ENCODE measurements around the gene SKIC8. TPM values are rescaled to one million over a fixed set of nuclear protein-coding genes. Genes with fewer than 3 reads are reported as not detected.

SKIC8 gene
- total and polyA plus RNA-seq, 2 donors from 2014 or later, result 48.5 to 87.4 TPM

GRCh38 chr15:78323693-78324092, 24.3 kb upstream of the SKIC8 start:
- Histone ChIP-seq H3K9ac (ENCODE audit: low read length in 3 of 3) (no peak overlapping the region), H3K9me3 (ENCODE audit: control insufficient read depth in 2 of 3, insufficient read depth in 1 of 3, low read length in 3 of 3) (no peaks in the 10 kb centered on the region), H3K4me1 (ENCODE audit: control insufficient read depth in 2 of 3, insufficient read depth in 2 of 3, low read depth in 1 of 3, low read length in 3 of 3) (peaks cover 0 to 3% (median 0%) of the 10 kb centered on the region in 3 donors), H3K27me3 (ENCODE audit: control insufficient read depth, insufficient read depth, low read length) (no peaks in the 10 kb centered on the region), H3K36me3 (ENCODE audit: control insufficient read depth in 2 of 3, insufficient read depth in 3 of 3, low read length in 3 of 3) (no peaks in the 10 kb centered on the region), H3K4me3 (ENCODE audit: low read length in 3 of 3) (no peak overlapping the region), H3K27ac (ENCODE audit: low read depth in 2 of 2, low read length in 2 of 2) (no peak overlapping the region)
- FAIRE-seq, result no peak
- no peak for TF ChIP-seq CTCF (IDR thresholded peaks at IDR 0.05; ENCODE audit: borderline replicate concordance, extremely low read depth, insufficient read depth)
- DNase-seq, result peak in 1 of 5 donors; percentile 18
- intact Hi-C loops (cut with DNase I), result no loop called here

GRCh38 chr15:78322724-78323521, 23.5 kb upstream of the SKIC8 start:
- FAIRE-seq, result no peak
- peak in 1 of 5 donors; percentile 26 for DNase-seq
- H3K27me3 ChIP-seq (ENCODE audit: control insufficient read depth, insufficient read depth, low read length), result no peaks in the 10 kb centered on the region
- H3K27ac ChIP-seq (ENCODE audit: low read depth in 2 of 2, low read length in 2 of 2), result no peak overlapping the region
- no peaks in the 10 kb centered on the region for H3K9me3 ChIP-seq (ENCODE audit: control insufficient read depth in 2 of 3, insufficient read depth in 1 of 3, low read length in 3 of 3)
- TF ChIP-seq CTCF (IDR thresholded peaks at IDR 0.05; ENCODE audit: borderline replicate concordance, extremely low read depth, insufficient read depth), result no peak
- intact Hi-C loops (cut with DNase I), result no loop called here
- H3K4me3 ChIP-seq (ENCODE audit: low read length in 3 of 3), result no peak overlapping the region
- no peak overlapping the region for H3K9ac ChIP-seq (ENCODE audit: low read length in 3 of 3)
- H3K4me1 ChIP-seq (ENCODE audit: control insufficient read depth in 2 of 3, insufficient read depth in 2 of 3, low read depth in 1 of 3, low read length in 3 of 3), result peaks cover 0 to 3% (median 0%) of the 10 kb centered on the region in 3 donors
- H3K36me3 ChIP-seq (ENCODE audit: control insufficient read depth in 2 of 3, insufficient read depth in 3 of 3, low read length in 3 of 3), result no peaks in the 10 kb centered on the region

- H3K4me1 ChIP-seq (ENCODE audit: control insufficient read depth in 2 of 3, insufficient read depth in 2 of 3, low read depth in 1 of 3, low read length in 3 of 3), result peaks cover 0 to 3% (median 0%) of the 10 kb centered on the region in 3 donors
- H3K27me3 ChIP-seq (ENCODE audit: control insufficient read depth, insufficient read depth, low read length), result no peaks in the 10 kb centered on the region
- DNase-seq (peak; percentile 53 to 79 (median 71)), FAIRE-seq (no peak)
- no peak overlapping the region for H3K4me3 ChIP-seq (ENCODE audit: low read length in 3 of 3)
- H3K36me3 ChIP-seq (ENCODE audit: control insufficient read depth in 2 of 3, insufficient read depth in 3 of 3, low read length in 3 of 3), result no peaks in the 10 kb centered on the region
- no peak for TF ChIP-seq CTCF (IDR thresholded peaks at IDR 0.05; ENCODE audit: borderline replicate concordance, extremely low read depth, insufficient read depth)
- H3K9ac ChIP-seq (ENCODE audit: low read length in 3 of 3), result no peak overlapping the region
- no peaks in the 10 kb centered on the region for H3K9me3 ChIP-seq (ENCODE audit: control insufficient read depth in 2 of 3, insufficient read depth in 1 of 3, low read length in 3 of 3)
- intact Hi-C loops (cut with DNase I), result no loop called here
- no peak overlapping the region for H3K27ac ChIP-seq (ENCODE audit: low read depth in 2 of 2, low read length in 2 of 2)
Observed at GRCh38 chr15:78322243-78322642, 22.8 kb upstream of the SKIC8 start.
